HG03439 (cell line): ENCODE results near the gene POLA1.

Source experiments
- ATAC-seq: cut with Tn5 transposase; IDR thresholded peaks from one replicate; pipeline ENCODE4 v1.9.1; 2021; ENCODE audit warnings: mild to moderate bottlenecking, moderate library complexity; ENCODE audit not compliant: unreplicated experiment

Gene POLA1

DNA sequence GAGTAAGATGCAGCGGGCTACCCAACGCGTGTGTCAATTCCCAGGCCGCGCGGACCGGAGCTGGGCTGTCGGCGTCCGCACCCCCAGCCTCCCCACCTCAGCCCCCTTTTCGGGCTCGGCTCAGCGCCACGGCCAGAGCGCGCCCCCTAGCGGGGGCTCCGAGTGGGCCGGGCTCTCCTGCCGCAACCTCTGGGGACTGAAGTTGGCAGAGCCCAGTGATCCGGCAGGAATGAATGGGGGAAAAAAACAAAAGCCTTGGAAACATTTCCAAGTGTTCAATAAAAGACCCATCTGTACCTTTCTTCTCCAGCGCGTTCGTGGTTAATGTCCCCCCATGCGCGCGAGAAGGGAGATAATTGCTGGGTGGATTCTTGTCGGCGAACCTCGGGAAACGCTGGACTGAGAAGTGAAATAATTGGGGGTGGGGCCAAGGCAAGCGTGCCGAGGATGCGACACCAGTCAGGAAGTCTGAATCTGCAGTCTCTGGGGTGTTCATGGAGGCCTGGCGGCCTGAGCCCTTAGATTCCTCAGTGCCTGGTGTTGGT is 327.3 kb downstream of the POLA1 start:
- no peak for ATAC-seq

DNA sequence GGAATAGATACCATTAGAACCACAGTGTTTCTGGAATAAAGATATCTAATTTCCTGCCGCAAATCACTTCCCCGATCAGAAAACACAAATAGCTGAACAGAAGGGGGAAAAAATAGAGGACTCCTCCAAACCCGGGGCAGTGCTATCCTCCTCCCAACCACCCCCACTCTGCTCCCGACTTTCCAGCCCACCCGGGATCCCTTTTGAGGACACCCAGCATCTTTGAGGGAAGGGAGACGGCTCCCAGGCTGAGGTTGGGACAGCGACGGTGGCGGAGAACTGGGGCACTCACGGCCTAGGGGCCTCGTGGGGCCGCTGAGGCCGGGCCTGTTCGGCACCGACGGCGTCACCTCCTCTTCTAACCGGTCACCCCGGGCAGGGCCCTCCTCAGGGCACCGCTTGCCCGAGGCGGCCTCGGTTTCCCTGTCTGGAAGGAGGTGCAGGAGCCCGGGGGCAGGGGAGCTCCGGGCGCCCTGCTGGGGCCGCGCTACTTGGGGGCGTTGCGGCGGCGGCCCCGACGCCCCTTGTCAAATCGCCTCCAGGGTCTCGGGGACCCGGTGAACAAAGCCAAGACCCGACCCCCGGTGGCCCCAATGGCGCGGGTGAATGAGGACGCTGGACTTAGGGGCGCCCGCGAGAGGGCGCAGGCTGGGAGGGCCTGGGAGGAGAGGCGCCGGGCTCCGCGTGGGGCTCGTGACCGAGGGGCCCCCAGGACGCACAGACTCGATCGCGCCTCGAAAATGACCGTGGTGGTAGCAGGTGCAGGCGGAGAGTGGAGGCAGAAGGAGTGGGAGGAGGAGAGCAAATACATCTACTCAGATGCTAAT is 329.0 kb downstream of the POLA1 start:
- no peak for ATAC-seq

GRCh38 chrX:25023908-25024307 is 330.2 kb downstream of the POLA1 start:
- ATAC-seq = no peak

- no peak for ATAC-seq
Observed at GRCh38 chrX:25025615-25026014, 331.9 kb downstream of the POLA1 start.

- ATAC-seq = no peak
Observed at GRCh38 chrX:25026576-25026975, 332.9 kb downstream of the POLA1 start.

- no peak for ATAC-seq
Observed at GRCh38 chrX:25028726-25029125, 335.0 kb downstream of the POLA1 start.

DNA sequence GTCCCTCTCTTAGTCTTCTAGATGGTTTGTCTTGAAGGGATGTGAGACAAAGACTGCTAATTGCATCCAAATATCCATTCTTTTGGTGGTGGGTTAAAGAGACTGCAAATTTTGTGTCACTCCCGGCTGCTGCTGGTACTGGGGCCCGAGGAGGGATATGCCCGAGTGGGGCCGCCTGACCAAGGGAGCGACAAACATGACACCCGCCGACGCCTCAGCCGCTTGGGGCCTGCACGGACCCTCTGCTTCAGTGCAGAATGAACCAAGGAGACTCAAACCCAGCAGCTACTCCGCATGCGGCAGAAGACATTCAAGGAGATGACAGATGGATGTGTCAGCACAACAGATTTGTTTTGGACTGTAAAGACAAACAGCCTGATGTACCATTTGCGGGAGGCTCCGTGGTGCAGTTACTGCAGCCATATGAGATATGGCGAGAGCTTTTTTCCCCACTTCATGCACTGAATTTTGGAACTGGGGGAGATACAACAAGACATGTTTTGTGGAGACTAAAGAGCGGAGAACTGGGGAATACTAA is 335.6 kb downstream of the POLA1 start:
- no peak for ATAC-seq

GRCh38 chrX:25034889-25035288 is 341.2 kb downstream of the POLA1 start:
- no peak for ATAC-seq

DNA sequence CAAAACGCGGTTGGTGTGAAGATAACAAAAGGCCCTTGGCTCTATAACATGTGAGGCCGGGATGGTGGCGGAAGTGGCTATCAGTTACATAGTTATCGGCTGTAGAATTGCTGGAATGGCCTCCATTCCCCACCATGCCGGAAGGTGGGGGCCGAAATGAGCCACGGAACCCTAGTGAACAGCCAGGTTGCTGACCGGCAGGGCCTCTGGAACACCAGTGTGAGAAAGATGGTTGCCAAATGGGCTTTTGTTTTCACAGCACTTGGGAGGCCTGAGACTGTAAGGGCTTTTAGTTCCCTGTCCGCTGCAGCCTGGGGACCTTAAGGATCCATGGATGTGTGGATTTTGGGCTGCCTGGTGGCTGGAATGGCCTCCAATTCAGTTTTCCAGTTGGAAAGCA is 345.3 kb downstream of the POLA1 start:
- ATAC-seq = no peak

DNA sequence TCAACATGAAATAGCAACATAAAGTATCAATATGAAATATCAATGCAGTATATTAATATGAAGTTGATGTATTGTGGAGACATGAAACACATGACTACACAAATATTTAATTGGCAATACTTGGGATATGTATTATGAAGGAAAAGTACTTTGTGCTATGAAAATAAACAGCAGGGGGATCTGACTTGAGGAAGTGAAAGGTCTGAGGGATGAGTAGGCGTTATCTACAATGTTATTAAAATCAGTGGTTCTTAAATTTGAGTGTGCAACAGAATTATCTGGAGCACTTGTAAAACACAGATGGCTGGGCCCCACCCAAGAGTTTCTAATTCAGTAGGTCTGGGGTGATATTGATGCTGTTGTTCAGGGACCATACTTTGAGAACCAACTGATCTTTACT is 349.5 kb downstream of the POLA1 start:
- no peak for ATAC-seq
